PC-3 (cell line): ENCODE measurements around the gene ARPC4. TPM values are rescaled to one million over a fixed set of nuclear protein-coding genes. Genes with fewer than 3 reads are reported as not detected.
"Not testable (repeated sequence)": the region's sequence is repeated elsewhere in the genome, so short reads cannot be mapped to it uniquely, and the experiment has no call there.

Experiments used
- ATAC-seq: fragments of 200-7000 bp; cut with Tn5 transposase; 2 replicates; pipeline ENCODE4 v1.9.1; 2020; ENCODE audit warnings: mild to moderate bottlenecking, moderate library complexity
- BruUV-seq: library from RNA; stranded (reverse); fragments of 400-500 nt; replicated peaks from 2 replicates; lab custom pipeline; 2021; lab: Mats Ljungman, UMichigan
- CTCF ChIA-PET: fragments of 300-600 bp; sonication (Branson Sonifier 250); formaldehyde crosslinking; loops from one replicate; lab custom pipeline; 2022; ENCODE audit warnings: antibody characterized with exemption; lab: Charles Lee
- POLR2A ChIA-PET: fragments of 300-600 bp; sonication (Branson Sonifier 250); formaldehyde crosslinking; loops from one replicate; lab custom pipeline; 2022; ENCODE audit warnings: antibody characterized with exemption; ENCODE audit not compliant: unreplicated experiment; lab: Charles Lee
- DNase-seq: peaks from one replicate; pipeline ENCODE4 v3.0.0-alpha.2; 2015
- H2AFZ ChIP-seq: fragments of 300-600 bp; sonication (generic); 2 replicates; pipeline ENCODE4 v1.6.0; 2016; ENCODE audit warnings: antibody characterized with exemption, low read length
- H3F3A ChIP-seq: fragments of 300-600 bp; sonication (generic); one replicate; pipeline ENCODE4 v1.6.0; 2017; ENCODE audit warnings: antibody characterized with exemption, low read length, control low read depth, mild to moderate bottlenecking; ENCODE audit not compliant: unreplicated experiment
- H3K27ac ChIP-seq: fragments of 300-600 bp; sonication (generic); 2 replicates; pipeline ENCODE4 v1.5.1; 2016; ENCODE audit warnings: mild to moderate bottlenecking, low read length
- H3K27me3 ChIP-seq: fragments of 300-600 bp; sonication (generic); 2 replicates; pipeline ENCODE4 v1.6.1; 2016; ENCODE audit warnings: low read length, mixed read lengths
- H3K36me3 ChIP-seq: fragments of 300-600 bp; sonication (generic); 2 replicates; pipeline ENCODE4 v1.6.1; 2016; ENCODE audit warnings: low read depth, mixed run types, low read length, mixed read lengths
- H3K4me1 ChIP-seq: fragments of 300-600 bp; sonication (generic); 2 replicates; pipeline ENCODE4 v1.5.1; 2016; ENCODE audit warnings: low read length; ENCODE audit not compliant: insufficient read depth
- H3K4me2 ChIP-seq: fragments of 300-600 bp; sonication (generic); 2 replicates; pipeline ENCODE4 v1.6.0; 2016; ENCODE audit warnings: low read length
- H3K4me3 ChIP-seq: fragments of 300-600 bp; sonication (generic); 2 replicates; pipeline ENCODE4 v1.5.1; 2016; ENCODE audit warnings: mild to moderate bottlenecking, low read length, mixed read lengths
- H3K79me2 ChIP-seq: fragments of 300-600 bp; sonication (generic); 2 replicates; pipeline ENCODE4 v1.6.1; 2017; ENCODE audit warnings: low read length, mixed read lengths
- H3K9ac ChIP-seq: fragments of 300-600 bp; sonication (generic); 2 replicates; pipeline ENCODE4 v1.6.0; 2016; ENCODE audit warnings: mild to moderate bottlenecking, low read length
- H3K9me2 ChIP-seq: fragments of 300-600 bp; sonication (generic); replicated peaks from 2 replicates; pipeline ENCODE4 v1.6.1; 2016; ENCODE audit warnings: mixed run types, low read length, mixed read lengths
- H3K9me3 ChIP-seq: fragments of 300-600 bp; sonication (generic); 2 replicates; pipeline ENCODE4 v1.6.1; 2016; ENCODE audit warnings: low read length, mixed read lengths
- H4K20me1 ChIP-seq: fragments of 300-600 bp; sonication (generic); 2 replicates; pipeline ENCODE4 v1.6.1; 2016; ENCODE audit warnings: low read length, mixed read lengths
- EZH2 ChIP-seq: fragments of 300-600 bp; sonication (generic); IDR thresholded peaks from one replicate; pipeline ENCODE4 v1.6.1; 2017; ENCODE audit warnings: antibody characterized with exemption, mild to moderate bottlenecking, low read length; ENCODE audit not compliant: unreplicated experiment
- EZH2phosphoT487 ChIP-seq: fragments of 300-600 bp; sonication (generic); IDR thresholded peaks from 2 replicates; pipeline ENCODE4 v1.6.1; 2018; ENCODE audit warnings: mild to moderate bottlenecking, antibody characterized with exemption, low read length, borderline replicate concordance
- intact Hi-C: fragments of 100-400 bp; cut with micrococcal nuclease; formaldehyde crosslinking; loops from 2 replicates; pipeline ENCODE4 v1.9.0; 2023
- total RNA-seq: library from RNA; depleted of rRNA; stranded (reverse); fragments of >200 nt; gene quantifications from 2 replicates; pipeline ENCODE4 v1.2.3, GENCODE V29; 2014
- TF ChIP-seq, protein P1 (sequence below): fragments of 300-600 bp; sonication (generic); conservative IDR thresholded peaks from 2 replicates; pipeline ENCODE4 v1.5.1; 2017; ENCODE audit warnings: antibody characterized with exemption, low read depth, mild to moderate bottlenecking, low read length

Gene ARPC4
- total RNA-seq, 1 experiment from 2014 or later, result 223 TPM

DNA sequence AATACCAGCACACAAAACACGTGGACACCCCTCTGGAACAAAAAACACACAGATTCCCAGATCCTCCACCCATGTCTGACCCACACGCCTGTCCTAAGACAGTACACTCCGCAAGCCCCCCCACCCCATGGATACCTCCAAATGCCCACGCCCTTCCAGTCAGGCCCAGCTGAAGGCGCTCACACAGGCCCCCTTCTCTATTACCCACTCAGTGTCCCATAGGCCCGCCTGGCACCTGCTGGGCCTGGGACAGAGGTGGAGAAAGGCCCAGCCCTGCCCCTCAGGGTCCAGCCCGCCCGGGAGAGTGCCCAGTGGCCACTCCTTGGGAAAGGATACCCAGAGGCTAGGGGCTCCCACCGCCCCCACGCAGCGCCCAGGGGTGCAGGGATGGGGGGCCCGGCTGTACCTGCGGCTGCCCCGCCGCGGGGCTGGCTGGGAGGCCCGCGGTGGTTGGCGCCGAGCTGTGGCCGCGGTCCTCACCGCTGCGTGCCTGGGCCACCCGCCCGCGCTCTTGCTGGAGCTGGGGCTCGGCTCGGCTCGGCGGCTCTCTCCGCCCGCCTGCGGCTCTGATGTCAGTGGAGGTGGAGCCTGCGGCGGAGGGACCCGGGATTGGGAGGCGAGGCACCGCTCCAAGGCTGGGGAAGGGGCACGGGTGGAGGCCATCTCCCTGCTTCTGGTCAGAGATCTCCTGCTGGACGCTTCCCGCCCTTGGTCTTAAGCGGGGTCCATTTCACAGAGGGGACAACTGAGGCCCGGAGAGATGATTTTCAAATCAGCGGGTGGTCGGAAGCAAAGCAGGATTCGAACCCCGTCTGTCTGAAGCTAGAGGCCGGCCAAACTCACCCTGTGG, 23.2 kb upstream of the ARPC4 start, which contains the start of gene CAMK1:
Gene CAMK1 (minus strand): TSS at position 522 of the 850 bp plus-strand sequence. CDS start 2,198 bp downstream, outside the sequence.
- peak; percentile 92 for ATAC-seq
- Histone ChIP-seq H3K9me2 (no peaks in the 10 kb centered on the region), H3K4me2 (peak within 1 kb of the TSS; percentile 88), H3F3A (no peaks in the 10 kb centered on the region), H3K9ac (peak within 1 kb of the TSS; percentile 77), H4K20me1 (no peaks in the 10 kb centered on the region), H3K4me3 (peak within 1 kb of the TSS; percentile 80), H3K27me3 (no peaks in the 10 kb centered on the region), H3K9me3 (no peaks in the 10 kb centered on the region), H3K4me1 (peaks cover 25% of the 10 kb centered on the region), H3K36me3 (no peaks in the 10 kb centered on the region; the same call in 1 of the 2 replicates), H3K79me2 (peaks cover 18% of the 10 kb centered on the region), H3K27ac (no peak within 1 kb of the TSS), H2AFZ (peak within 1 kb of the TSS; percentile 93)
- peak; percentile 79 for DNase-seq
- ChIA-PET CTCF (no interaction called here), POLR2A (interaction anchor here (0.7 kb wide), 1 partner anchor 19 kb away, joined by 3 read pairs; no protein-coding TSS in a partner anchor)
- no peak for TF ChIP-seq EZH2phosphoT487
- TF ChIP-seq, protein P1, sequence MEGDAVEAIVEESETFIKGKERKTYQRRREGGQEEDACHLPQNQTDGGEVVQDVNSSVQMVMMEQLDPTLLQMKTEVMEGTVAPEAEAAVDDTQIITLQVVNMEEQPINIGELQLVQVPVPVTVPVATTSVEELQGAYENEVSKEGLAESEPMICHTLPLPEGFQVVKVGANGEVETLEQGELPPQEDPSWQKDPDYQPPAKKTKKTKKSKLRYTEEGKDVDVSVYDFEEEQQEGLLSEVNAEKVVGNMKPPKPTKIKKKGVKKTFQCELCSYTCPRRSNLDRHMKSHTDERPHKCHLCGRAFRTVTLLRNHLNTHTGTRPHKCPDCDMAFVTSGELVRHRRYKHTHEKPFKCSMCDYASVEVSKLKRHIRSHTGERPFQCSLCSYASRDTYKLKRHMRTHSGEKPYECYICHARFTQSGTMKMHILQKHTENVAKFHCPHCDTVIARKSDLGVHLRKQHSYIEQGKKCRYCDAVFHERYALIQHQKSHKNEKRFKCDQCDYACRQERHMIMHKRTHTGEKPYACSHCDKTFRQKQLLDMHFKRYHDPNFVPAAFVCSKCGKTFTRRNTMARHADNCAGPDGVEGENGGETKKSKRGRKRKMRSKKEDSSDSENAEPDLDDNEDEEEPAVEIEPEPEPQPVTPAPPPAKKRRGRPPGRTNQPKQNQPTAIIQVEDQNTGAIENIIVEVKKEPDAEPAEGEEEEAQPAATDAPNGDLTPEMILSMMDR, result no peak
- TF ChIP-seq EZH2, result no peak
- BruUV-seq, result no TSS peak
- intact Hi-C loops, result loop anchor here (2.0 to 10.0 kb wide), 2 partner anchors 15 to 55 kb away; no protein-coding TSS in a partner anchor

DNA sequence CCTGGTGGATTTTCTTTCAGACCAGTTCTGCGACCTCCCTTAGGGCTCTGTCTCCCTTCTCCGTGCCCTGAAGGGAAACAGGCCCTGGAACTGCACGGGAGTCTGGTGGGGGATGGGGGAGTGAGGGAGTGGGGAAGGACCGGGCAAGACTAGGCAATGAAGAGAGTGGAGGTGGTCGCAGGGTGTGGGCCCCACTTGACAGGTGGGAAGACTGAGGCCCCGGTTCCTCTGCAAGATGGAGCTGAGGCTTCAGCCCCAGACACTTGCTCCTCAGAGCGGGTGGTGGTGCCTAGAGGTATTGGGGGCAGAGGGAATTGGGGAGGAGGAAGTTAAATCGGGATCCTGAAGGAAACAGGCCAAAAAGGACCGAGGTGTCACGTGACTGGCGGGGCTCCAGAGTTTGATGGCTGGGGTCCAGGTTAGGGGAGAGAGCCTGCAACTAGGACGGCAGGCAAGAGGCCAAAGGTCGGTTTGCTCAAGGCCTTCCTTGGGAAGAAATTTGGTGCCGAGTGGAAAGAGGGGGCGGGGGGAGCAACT, 22.5 kb upstream of the ARPC4 start:
- H4K20me1 ChIP-seq, result no peaks in the 10 kb centered on the region
- no peak overlapping the region for H3K27ac ChIP-seq
- no peaks in the 10 kb centered on the region; the same call in 1 of the 2 replicates for H3K36me3 ChIP-seq
- no peaks in the 10 kb centered on the region for H3K9me2 ChIP-seq
- TF ChIP-seq, protein P1, result no peak
- TF ChIP-seq EZH2phosphoT487 (no peak), EZH2 (no peak)
- CTCF ChIA-PET, result interaction anchor here (0.9 kb wide), 1 partner anchor 80 kb away, joined by 3 read pairs; no protein-coding TSS in a partner anchor
- no TSS peak for BruUV-seq
- H2AFZ ChIP-seq, result peak overlapping the region; percentile 93
- intact Hi-C loops, result loop anchor here (10.0 kb wide), 1 partner anchor 56 kb away; no protein-coding TSS in a partner anchor
- DNase-seq, result no peak
- peak overlapping the region; percentile 80 for H3K4me3 ChIP-seq
- H3K79me2 ChIP-seq, result peaks cover 18% of the 10 kb centered on the region
- H3K4me1 ChIP-seq, result peaks cover 25% of the 10 kb centered on the region
- no peaks in the 10 kb centered on the region for H3K27me3 ChIP-seq
- H3K9me3 ChIP-seq, result no peaks in the 10 kb centered on the region
- no peak for ATAC-seq
- POLR2A ChIA-PET, result interaction anchor here (0.7 kb wide), 1 partner anchor 19 kb away, joined by 3 read pairs; no protein-coding TSS in a partner anchor
- peak overlapping the region; percentile 77 for H3K9ac ChIP-seq
- H3K4me2 ChIP-seq, result peak overlapping the region; percentile 88
- no peaks in the 10 kb centered on the region for H3F3A ChIP-seq

DNA sequence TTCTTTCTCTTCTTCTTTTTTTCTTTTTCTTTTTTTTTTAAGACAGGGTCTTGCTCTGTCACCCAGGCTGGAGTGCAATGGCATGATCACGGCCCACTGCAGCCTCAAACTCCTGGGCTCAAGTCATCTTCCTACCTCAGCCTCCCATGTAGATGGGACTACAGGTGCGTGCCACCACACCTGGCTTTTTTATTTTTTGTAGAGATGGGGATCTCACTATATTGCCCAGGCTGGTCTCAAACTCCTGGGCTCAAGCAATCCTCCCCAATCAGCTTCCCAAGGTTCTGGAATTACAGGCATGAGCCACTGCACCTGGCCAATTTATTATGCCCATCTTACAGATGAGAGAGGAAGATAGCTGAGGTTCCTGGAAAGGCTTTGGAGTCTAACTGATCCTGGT, 21.9 kb upstream of the ARPC4 start:
- ATAC-seq, DNase-seq, H3K9ac ChIP-seq, H3K27me3 ChIP-seq, H3K4me2 ChIP-seq, H3K4me3 ChIP-seq, H2AFZ ChIP-seq, H3K9me3 ChIP-seq, POLR2A ChIA-PET, BruUV-seq, H3K9me2 ChIP-seq, H3K27ac ChIP-seq, H3F3A ChIP-seq, H4K20me1 ChIP-seq, H3K36me3 ChIP-seq: not testable (repeated sequence)
- intact Hi-C loops, result loop anchor here (10.0 kb wide), 1 partner anchor 56 kb away; no protein-coding TSS in a partner anchor
- H3K4me1 ChIP-seq, result peaks cover 25% of the 10 kb centered on the region
- CTCF ChIA-PET, result interaction anchor here (0.9 kb wide), 1 partner anchor 79 kb away, joined by 3 read pairs; no protein-coding TSS in a partner anchor
- peaks cover 18% of the 10 kb centered on the region for H3K79me2 ChIP-seq
